Esophagus muscularis mucosa (tissue), 4 donors: ENCODE data around the gene SH3RF3. TPM values are rescaled to one million over a fixed set of nuclear protein-coding genes. Genes with fewer than 3 reads are reported as not detected.

Experiments used
- DNase-seq: peaks from one replicate; pipeline ENCODE4 v3.0.0-alpha.2; 2017; ENCODE audit errors: extremely low spot score
- H3K27ac ChIP-seq, 4 donors: fragments of 200-600 bp; sonication (generic); replicated peaks in 1 of 4; 1 replicate in 3 of 4; 2 replicates in 1 of 4; pipeline ENCODE4 v1.5.1; 2016 to 2019; ENCODE audit warnings: mild to moderate bottlenecking in 1 of 4
- H3K27me3 ChIP-seq, 4 donors: fragments of 200-600 bp; sonication (generic); one replicate each; pipeline versions ENCODE4 v1.5.1 to v1.6.0; 2016 to 2019
- H3K36me3 ChIP-seq, 4 donors: fragments of 200-600 bp; sonication (generic); one replicate each; pipeline ENCODE4 v1.5.1; 2016 to 2019
- H3K4me1 ChIP-seq, 4 donors: fragments of 200-600 bp; sonication (generic); one replicate each; pipeline ENCODE4 v1.5.1; 2016 to 2019
- H3K4me3 ChIP-seq, 4 donors: fragments of 200-600 bp; sonication (generic); 1 replicate in 2 of 4; 2 replicates in 2 of 4; pipeline ENCODE4 v1.5.1; 2016 to 2019; ENCODE audit warnings: mild to moderate bottlenecking in 4 of 4, moderate library complexity in 1 of 4
- H3K9me3 ChIP-seq, 4 donors: fragments of 200-600 bp; sonication (generic); 1 replicate in 3 of 4; 2 replicates in 1 of 4; pipeline ENCODE4 v1.5.1; 2016 to 2019
- CTCF ChIP-seq, 3 experiments: fragments of 200-600 bp in 2 of 3; fragments of 450-650 bp in 1 of 3; sonication (generic) in 2 of 3; IDR thresholded peaks; one replicate each; pipeline ENCODE4 v1.5.1; 2017 to 2019; ENCODE audit warnings: antibody characterized with exemption in 3 of 3, mild to moderate bottlenecking in 2 of 3, moderate library complexity in 1 of 3
- EP300 ChIP-seq: sonication (generic); formaldehyde crosslinking; IDR thresholded peaks from one replicate; pipeline ENCODE4 v1.6.1; 2017; ENCODE audit warnings: antibody characterized with exemption
- POLR2A ChIP-seq: fragments of 450-650 bp; IDR thresholded peaks from one replicate; pipeline ENCODE4 v1.6.1; 2017; ENCODE audit warnings: antibody characterized with exemption, moderate library complexity, mild to moderate bottlenecking, low read depth
- POLR2AphosphoS5 ChIP-seq, 2 donors: sonication (generic); formaldehyde crosslinking; IDR thresholded peaks; one replicate each; pipeline ENCODE4 v1.6.1; 2017; ENCODE audit warnings: antibody characterized with exemption in 2 of 2
- WGBS: methylation state at CpG from one replicate; pipeline ENCODE4 v1.1.5; 2018; 5-methylcytosine and 5-hydroxymethylcytosine counted together
- intact Hi-C: fragments of 100-400 bp; cut with DNase I; formaldehyde crosslinking; loops from one replicate; pipeline ENCODE4 v1.15.1; 2023
- total RNA-seq, 4 donors: library from RNA; depleted of rRNA; stranded (reverse); fragments of >200 nt; gene quantifications; one replicate each; pipeline versions ENCODE4 v1.1.0 to v1.2.1, GENCODE V29; 2016

The SH3RF3 gene
- total RNA-seq, 4 donors from 2014 or later: 6.3 to 17.5 (median 11.3) TPM

- H3K9me3 ChIP-seq: no peaks in the 10 kb centered on the region
- no peaks in the 10 kb centered on the region for H3K36me3 ChIP-seq
- DNase-seq: no peak
- peaks cover 31 to 33% (median 32%) of the 10 kb centered on the region in 4 donors for H3K4me1 ChIP-seq
- 84% methylated on average over 10 of the region's 14 CpGs for WGBS
- no peak overlapping the region for H3K4me3 ChIP-seq
- TF ChIP-seq POLR2A: no peak
- TF ChIP-seq POLR2AphosphoS5 (IDR thresholded peaks at IDR 0.05): no peak
- TF ChIP-seq EP300: no peak
- TF ChIP-seq CTCF (IDR thresholded peaks at IDR 0.05): no peak
- H3K27ac ChIP-seq: no peak overlapping the region
- intact Hi-C loops: no loop called here
- H3K27me3 ChIP-seq: no peaks in the 10 kb centered on the region
Observed at GRCh38 chr2:109188496-109188890, 59.5 kb downstream of the SH3RF3 start.

- no peak for TF ChIP-seq POLR2AphosphoS5 (IDR thresholded peaks at IDR 0.05)
- TF ChIP-seq POLR2A: no peak
- no peak for TF ChIP-seq EP300
- TF ChIP-seq CTCF (IDR thresholded peaks at IDR 0.05): no peak
- DNase-seq: no peak
- Histone ChIP-seq H3K9me3 (no peaks in the 10 kb centered on the region), H3K4me3 (no peak overlapping the region), H3K27ac (no peak overlapping the region), H3K4me1 (peaks cover 31 to 35% (median 33%) of the 10 kb centered on the region in 4 donors), H3K27me3 (no peaks in the 10 kb centered on the region), H3K36me3 (no peaks in the 10 kb centered on the region)
- intact Hi-C loops: no loop called here
- 98% methylated on average over 4 of the region's 4 CpGs for WGBS
Observed at GRCh38 chr2:109188898-109189297, 59.9 kb downstream of the SH3RF3 start.

- no peaks in the 10 kb centered on the region for H3K9me3 ChIP-seq
- DNase-seq: no peak
- H3K4me1 ChIP-seq: peaks cover 28 to 37% (median 34%) of the 10 kb centered on the region in 4 donors
- no peaks in the 10 kb centered on the region for H3K27me3 ChIP-seq
- H3K27ac ChIP-seq: no peak overlapping the region
- no peaks in the 10 kb centered on the region for H3K36me3 ChIP-seq
- intact Hi-C loops: loop anchor here (5.0 kb wide), 1 partner anchor 48 kb away; no protein-coding TSS in a partner anchor
- no peak for TF ChIP-seq POLR2A
- no peak for TF ChIP-seq EP300
- no peak for TF ChIP-seq CTCF (IDR thresholded peaks at IDR 0.05)
- TF ChIP-seq POLR2AphosphoS5 (IDR thresholded peaks at IDR 0.05): no peak
- no peak overlapping the region for H3K4me3 ChIP-seq
- WGBS: 89% methylated on average over 5 of the region's 5 CpGs
Observed at GRCh38 chr2:109189751-109190150, 60.7 kb downstream of the SH3RF3 start.

GRCh38 chr2:109193807-109194619 is 65.0 kb downstream of the SH3RF3 start:
- DNase-seq: no peak
- 91% methylated on average over 16 of the region's 17 CpGs for WGBS
- no peaks in the 10 kb centered on the region for H3K36me3 ChIP-seq
- no peak overlapping the region for H3K27ac ChIP-seq
- intact Hi-C loops: loop anchor here (5.0 kb wide), 1 partner anchor 43 kb away; no protein-coding TSS in a partner anchor
- H3K9me3 ChIP-seq: no peaks in the 10 kb centered on the region
- H3K4me1 ChIP-seq: peaks cover 15 to 32% (median 23%) of the 10 kb centered on the region in 4 donors
- H3K4me3 ChIP-seq: no peak overlapping the region
- H3K27me3 ChIP-seq: no peaks in the 10 kb centered on the region
- no peak for TF ChIP-seq POLR2A
- TF ChIP-seq POLR2AphosphoS5 (IDR thresholded peaks at IDR 0.05): no peak
- no peak for TF ChIP-seq CTCF (IDR thresholded peaks at IDR 0.05)
- TF ChIP-seq EP300: no peak
